Measurements from ENCODE around the gene UBE2M.

UBE2M gene

DNA sequence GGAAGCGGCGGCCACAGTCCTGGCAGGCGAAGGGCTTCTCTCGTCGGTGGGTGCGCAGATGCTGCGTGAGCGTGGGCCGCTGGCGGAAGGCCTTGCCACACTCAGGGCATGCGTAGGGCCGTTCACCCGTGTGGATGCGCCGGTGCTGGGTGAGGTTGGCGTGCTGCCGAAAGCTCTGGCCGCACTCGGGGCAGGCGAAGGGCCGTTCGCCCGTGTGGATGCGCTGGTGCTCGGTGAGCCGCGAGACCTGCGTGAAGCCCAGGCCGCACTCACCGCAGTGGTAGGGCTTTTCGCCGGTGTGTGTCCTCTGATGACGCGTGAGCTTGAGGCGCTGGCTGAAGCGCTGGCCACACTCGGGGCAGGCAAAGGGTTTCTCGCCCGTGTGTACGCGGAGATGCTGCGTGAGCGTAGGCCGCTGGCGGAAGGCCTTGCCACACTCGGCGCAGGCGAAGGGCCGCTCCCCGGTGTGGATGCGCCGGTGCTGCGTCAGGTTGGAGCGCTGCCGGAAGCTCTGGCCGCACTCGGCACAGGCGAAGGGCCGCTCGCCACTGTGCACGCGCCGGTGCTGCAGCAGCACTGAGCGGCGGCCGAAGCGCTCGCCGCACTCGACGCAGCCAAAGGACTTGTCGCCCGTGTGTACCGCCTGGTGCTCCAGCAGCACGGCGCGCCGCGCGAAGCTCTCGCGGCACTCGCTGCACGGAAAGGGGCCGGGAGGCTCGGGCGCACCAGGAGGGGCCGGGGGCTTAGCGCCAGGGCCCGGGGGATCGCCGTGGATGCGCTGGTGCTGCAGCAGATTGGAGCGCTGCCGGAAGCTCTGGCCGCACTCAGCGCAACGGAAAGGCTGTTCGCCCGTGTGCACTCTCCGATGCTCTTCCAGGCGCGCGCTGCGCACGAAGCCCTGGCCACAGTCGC is 4.0 kb upstream of the UBE2M start:
- Histone ChIP-seq H3K4me1 (ENCODE audit: insufficient read depth, low read length, poor library complexity, severe bottlenecking) (peaks cover 33% of the 10 kb centered on the region), H3K79me2 (ENCODE audit: insufficient read depth, low read length) (peaks cover 25% of the 10 kb centered on the region), H3K9me3 (ENCODE audit: insufficient read depth, low read depth, low read length) (no peaks in the 10 kb centered on the region), H4K20me1 (ENCODE audit: insufficient read depth, low read length, poor library complexity, severe bottlenecking) (peaks cover 8% of the 10 kb centered on the region), H3K36me3 (ENCODE audit: insufficient read depth, low read length) (no peaks in the 10 kb centered on the region), H2AFZ (ENCODE audit: low read length) (no peak overlapping the region), H3K4me2 (ENCODE audit: low read depth, low read length, poor library complexity, severe bottlenecking) (no peak overlapping the region), H3F3A (ENCODE audit: low read depth) (peaks cover 7% of the 10 kb centered on the region; the same call in 1 of the 2 replicates), H3K4me3 (ENCODE audit: low read length, poor library complexity, severe bottlenecking) (no peak overlapping the region), H3K9ac (ENCODE audit: low read depth, low read length, poor library complexity, severe bottlenecking) (no peak overlapping the region), H3K27me3 (ENCODE audit: insufficient read depth, low read length, poor library complexity, severe bottlenecking) (no peaks in the 10 kb centered on the region), H3K9me2 (replicated peaks; ENCODE audit: low read depth, low read length) (no peaks in the 10 kb centered on the region)
- TF ChIP-seq EZH2phosphoT487 (IDR thresholded peaks at IDR 0.05; ENCODE audit: borderline replicate concordance): no peak
- TF ChIP-seq, protein P1, sequence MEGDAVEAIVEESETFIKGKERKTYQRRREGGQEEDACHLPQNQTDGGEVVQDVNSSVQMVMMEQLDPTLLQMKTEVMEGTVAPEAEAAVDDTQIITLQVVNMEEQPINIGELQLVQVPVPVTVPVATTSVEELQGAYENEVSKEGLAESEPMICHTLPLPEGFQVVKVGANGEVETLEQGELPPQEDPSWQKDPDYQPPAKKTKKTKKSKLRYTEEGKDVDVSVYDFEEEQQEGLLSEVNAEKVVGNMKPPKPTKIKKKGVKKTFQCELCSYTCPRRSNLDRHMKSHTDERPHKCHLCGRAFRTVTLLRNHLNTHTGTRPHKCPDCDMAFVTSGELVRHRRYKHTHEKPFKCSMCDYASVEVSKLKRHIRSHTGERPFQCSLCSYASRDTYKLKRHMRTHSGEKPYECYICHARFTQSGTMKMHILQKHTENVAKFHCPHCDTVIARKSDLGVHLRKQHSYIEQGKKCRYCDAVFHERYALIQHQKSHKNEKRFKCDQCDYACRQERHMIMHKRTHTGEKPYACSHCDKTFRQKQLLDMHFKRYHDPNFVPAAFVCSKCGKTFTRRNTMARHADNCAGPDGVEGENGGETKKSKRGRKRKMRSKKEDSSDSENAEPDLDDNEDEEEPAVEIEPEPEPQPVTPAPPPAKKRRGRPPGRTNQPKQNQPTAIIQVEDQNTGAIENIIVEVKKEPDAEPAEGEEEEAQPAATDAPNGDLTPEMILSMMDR (conservative IDR thresholded peaks at IDR 0.05; ENCODE audit: low read length): no peak

DNA sequence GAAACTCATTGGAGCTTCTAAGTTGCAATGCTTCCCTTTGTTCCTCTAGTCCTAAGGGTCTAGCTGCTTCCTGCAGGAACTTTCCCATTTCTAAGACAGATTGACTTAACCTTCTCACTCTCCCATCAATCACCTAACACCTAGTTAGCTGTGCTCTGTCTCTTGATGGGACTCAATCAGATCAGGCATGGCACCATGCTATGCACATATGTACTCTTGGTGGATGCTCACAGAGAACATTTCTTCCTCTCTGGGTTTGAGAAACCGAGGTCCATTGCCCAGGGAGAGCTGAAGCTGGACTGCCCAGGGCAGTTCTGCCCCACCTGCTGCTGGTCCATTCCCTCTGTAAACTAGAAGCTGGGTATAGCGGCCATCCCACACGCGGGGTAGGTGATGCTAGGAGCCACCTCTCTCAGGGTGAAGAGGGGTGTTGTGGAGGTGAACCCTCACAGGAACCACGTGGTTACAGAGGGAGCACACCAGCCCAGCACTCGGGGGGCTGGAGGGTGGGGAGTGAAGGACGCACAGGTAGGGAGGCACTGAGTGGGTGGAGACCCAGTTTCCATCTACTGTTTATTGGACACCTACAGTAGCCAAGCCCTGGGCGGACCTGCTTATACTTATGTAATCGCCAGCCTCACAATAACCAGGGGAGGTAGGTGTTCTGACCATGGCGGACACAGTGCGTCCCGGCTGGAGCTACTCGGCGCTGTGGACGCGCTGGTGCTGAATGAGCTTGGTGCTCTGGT is 3.1 kb upstream of the UBE2M start:
- Histone ChIP-seq H3K9me2 (replicated peaks; ENCODE audit: low read depth, low read length) (no peaks in the 10 kb centered on the region), H3K79me2 (ENCODE audit: insufficient read depth, low read length) (peaks cover 33% of the 10 kb centered on the region), H3K9me3 (ENCODE audit: insufficient read depth, low read depth, low read length) (no peaks in the 10 kb centered on the region), H3F3A (ENCODE audit: low read depth) (peaks cover 7% of the 10 kb centered on the region; the same call in 1 of the 2 replicates), H2AFZ (ENCODE audit: low read length) (no peak overlapping the region), H3K4me1 (ENCODE audit: insufficient read depth, low read length, poor library complexity, severe bottlenecking) (peaks cover 42% of the 10 kb centered on the region), H3K36me3 (ENCODE audit: insufficient read depth, low read length) (peaks cover 3% of the 10 kb centered on the region; the same call in 1 of the 2 replicates), H3K27me3 (ENCODE audit: insufficient read depth, low read length, poor library complexity, severe bottlenecking) (no peaks in the 10 kb centered on the region), H4K20me1 (ENCODE audit: insufficient read depth, low read length, poor library complexity, severe bottlenecking) (peaks cover 16% of the 10 kb centered on the region), H3K4me3 (ENCODE audit: low read length, poor library complexity, severe bottlenecking) (no peak overlapping the region), H3K9ac (ENCODE audit: low read depth, low read length, poor library complexity, severe bottlenecking) (peak overlapping the region; percentile 99), H3K4me2 (ENCODE audit: low read depth, low read length, poor library complexity, severe bottlenecking) (peak overlapping the region; percentile 96)
- TF ChIP-seq EZH2phosphoT487 (IDR thresholded peaks at IDR 0.05; ENCODE audit: borderline replicate concordance): no peak
- TF ChIP-seq, protein P1 (conservative IDR thresholded peaks at IDR 0.05; ENCODE audit: low read length): no peak

DNA sequence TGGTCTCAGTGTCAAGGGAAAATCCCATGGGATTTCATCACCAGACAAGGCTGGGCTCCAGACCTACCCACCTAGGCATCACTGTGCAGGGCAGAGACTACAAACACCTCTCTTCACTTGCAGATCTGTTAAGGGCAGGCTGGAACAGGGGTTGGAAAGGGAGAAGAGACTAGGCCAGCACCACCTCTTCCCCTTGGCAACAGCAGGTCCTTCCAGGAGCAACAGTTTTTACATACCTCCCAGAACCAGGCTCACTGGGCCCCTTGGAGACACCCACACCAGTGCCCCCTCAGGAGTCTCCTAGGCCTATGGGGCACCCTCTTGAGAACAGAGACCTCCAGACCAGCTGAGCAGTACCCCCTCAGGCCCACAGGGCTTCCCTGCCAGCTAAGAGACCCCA is 2.5 kb upstream of the UBE2M start:
- Histone ChIP-seq H3K36me3 (ENCODE audit: insufficient read depth, low read length) (peaks cover 9% of the 10 kb centered on the region; the same call in 1 of the 2 replicates), H3K9me3 (ENCODE audit: insufficient read depth, low read depth, low read length) (no peaks in the 10 kb centered on the region), H3K79me2 (ENCODE audit: insufficient read depth, low read length) (peaks cover 39% of the 10 kb centered on the region), H3K4me1 (ENCODE audit: insufficient read depth, low read length, poor library complexity, severe bottlenecking) (peaks cover 43% of the 10 kb centered on the region), H4K20me1 (ENCODE audit: insufficient read depth, low read length, poor library complexity, severe bottlenecking) (peaks cover 22% of the 10 kb centered on the region), H3K9ac (ENCODE audit: low read depth, low read length, poor library complexity, severe bottlenecking) (peak overlapping the region; percentile 99), H3K27me3 (ENCODE audit: insufficient read depth, low read length, poor library complexity, severe bottlenecking) (no peaks in the 10 kb centered on the region), H3K4me2 (ENCODE audit: low read depth, low read length, poor library complexity, severe bottlenecking) (peak overlapping the region; percentile 96), H3F3A (ENCODE audit: low read depth) (peaks cover 7% of the 10 kb centered on the region; the same call in 1 of the 2 replicates), H2AFZ (ENCODE audit: low read length) (no peak overlapping the region), H3K9me2 (replicated peaks; ENCODE audit: low read depth, low read length) (no peaks in the 10 kb centered on the region), H3K4me3 (ENCODE audit: low read length, poor library complexity, severe bottlenecking) (peak overlapping the region; percentile 90)
- TF ChIP-seq, protein P1 (conservative IDR thresholded peaks at IDR 0.05; ENCODE audit: low read length): no peak
- no peak for TF ChIP-seq EZH2phosphoT487 (IDR thresholded peaks at IDR 0.05; ENCODE audit: borderline replicate concordance)

All from Loucy (cell line).